K562 (cell line): Measurements from ENCODE around the gene IP6K2. TPM values are rescaled to one million over a fixed set of nuclear protein-coding genes. Genes with fewer than 3 reads are reported as not detected.

Source experiments
- ATF1 ChIP-seq, 2 experiments: fragments of 450-650 bp in 1 of 2; IDR thresholded peaks; 2 replicates each; pipeline ENCODE4 v1.6.1; 2016; ENCODE audit warnings: missing compliant biosample characterization in 1 of 2, missing genetic modification characterization in 1 of 2
- CBX2 ChIP-seq: fragments of 200-600 bp; sonication (generic); IDR thresholded peaks from one replicate; pipeline ENCODE4 v1.6.1; 2012; ENCODE audit warnings: mild to moderate bottlenecking, low read length, inconsistent platforms; ENCODE audit not compliant: insufficient read depth, poor library complexity, severe bottlenecking
- EP400 ChIP-seq: fragments of 450-650 bp; IDR thresholded peaks from 2 replicates; pipeline ENCODE4 v1.6.1; 2017; ENCODE audit warnings: antibody characterized with exemption, mild to moderate bottlenecking, moderate library complexity
- FOXJ3 ChIP-seq: sonication (generic); formaldehyde crosslinking; IDR thresholded peaks from 2 replicates; pipeline ENCODE4 v1.4.0; 2020; ENCODE audit warnings: mild to moderate bottlenecking, missing genetic modification reagents
- GTF2A2 ChIP-seq: IDR thresholded peaks from 2 replicates; pipeline ENCODE4 v1.6.1; 2016; ENCODE audit warnings: mild to moderate bottlenecking, missing genetic modification characterization, missing compliant biosample characterization
- HES1 ChIP-seq: fragments of 450-650 bp; IDR thresholded peaks from 2 replicates; pipeline ENCODE4 v1.6.1; 2016; ENCODE audit warnings: low read depth, mild to moderate bottlenecking, moderate library complexity
- NCOA2 ChIP-seq, 2 experiments: fragments of 450-650 bp; IDR thresholded peaks; 2 replicates each; pipeline ENCODE4 v1.6.1; 2018; ENCODE audit warnings: mild to moderate bottlenecking in 2 of 2, moderate library complexity in 1 of 2; ENCODE audit not compliant: partially characterized antibody in 2 of 2
- NFRKB ChIP-seq: fragments of 450-650 bp; IDR thresholded peaks from 2 replicates; pipeline ENCODE4 v1.6.1; 2016; ENCODE audit warnings: low read depth
- NR2F6 ChIP-seq: fragments of 450-650 bp; formaldehyde crosslinking; IDR thresholded peaks from 2 replicates; pipeline ENCODE4 v1.4.0; 2020; ENCODE audit warnings: mild to moderate bottlenecking
- SIN3A ChIP-seq, 2 experiments: fragments of 150-350 bp in 1 of 2; IDR thresholded peaks; 2 replicates each; pipeline ENCODE4 v1.6.1; 2011 to 2016; ENCODE audit warnings: borderline replicate concordance in 2 of 2, low read depth in 2 of 2, low read length in 2 of 2, mild to moderate bottlenecking in 2 of 2, moderate library complexity in 2 of 2; ENCODE audit not compliant: control insufficient read depth in 1 of 2
- SMAD4 ChIP-seq: fragments of 250-450 bp; sonication (Bioruptor Pico); conservative IDR thresholded peaks from 2 replicates; pipeline ENCODE4 v1.8.0; 2021; ENCODE audit warnings: inconsistent platforms, mild to moderate bottlenecking, moderate library complexity
- SNIP1 ChIP-seq: fragments of 450-650 bp; IDR thresholded peaks from 2 replicates; pipeline ENCODE4 v1.7.1; 2017; ENCODE audit warnings: low read depth, mild to moderate bottlenecking
- TRIM28 ChIP-seq: fragments of 450-650 bp; IDR thresholded peaks from 2 replicates; pipeline ENCODE4 v1.6.1; 2017
- ZBED1 ChIP-seq: IDR thresholded peaks from 2 replicates; pipeline ENCODE4 v1.6.1; 2014
- ZNF146 ChIP-seq: IDR thresholded peaks from one replicate; pipeline ENCODE4 v1.6.1; 2018; ENCODE audit warnings: missing compliant biosample characterization; ENCODE audit not compliant: unreplicated experiment
- ZNF324 ChIP-seq: fragments of 250-450 bp; sonication (Bioruptor Pico); IDR thresholded peaks from 2 replicates; pipeline ENCODE4 v1.4.0; 2020; ENCODE audit warnings: mild to moderate bottlenecking
- ZNF354B ChIP-seq: fragments of 250-450 bp; sonication (Bioruptor Pico); IDR thresholded peaks from 2 replicates; pipeline ENCODE4 v1.4.0; 2020
- ZNF57 ChIP-seq: fragments of 450-650 bp; formaldehyde crosslinking; IDR thresholded peaks from 2 replicates; pipeline ENCODE4 v1.4.0; 2020; ENCODE audit warnings: mild to moderate bottlenecking, moderate library complexity
- ZNF586 ChIP-seq: fragments of 450-650 bp; formaldehyde crosslinking; conservative IDR thresholded peaks from 2 replicates; pipeline ENCODE4 v1.4.0; 2020; ENCODE audit warnings: mild to moderate bottlenecking, moderate library complexity
- polyA plus RNA-seq, 8 experiments: library from polyadenylated mRNA; depleted of rRNA in 4 of 8; stranded (reverse) in 5 of 8; unstranded in 3 of 8; fragments of >200 nt; fragmentation: Nextera tagmentation in 2 of 8; fragmentation: Illumina TruSeq in 1 of 8; extraction: Ambion mirVana in 2 of 8; extraction: Trizol in 1 of 8; gene quantifications; 2 replicates each; pipeline versions ENCODE4 v1.2.1 to v1.2.3, GENCODE V29; 2011 to 2014; ENCODE audit warnings: inconsistent platforms in 1 of 8, missing spikeins in 1 of 8
- total RNA-seq, 7 experiments: library from RNA; depleted of rRNA in 6 of 7; stranded (reverse); fragments of >200 nt in 6 of 7; fragmentation: Illumina TruSeq in 2 of 7; extraction: Trizol in 2 of 7; gene quantifications; 2 replicates each; pipeline versions ENCODE4 v1.2.1 to v1.2.3, GENCODE V29; 2011 to 2021; ENCODE audit warnings: low replicate concordance in 1 of 7
- TF ChIP-seq, protein P1 (sequence below): fragments of 450-650 bp; formaldehyde crosslinking; IDR thresholded peaks from 2 replicates; pipeline ENCODE4 v1.4.0; 2020; ENCODE audit warnings: mild to moderate bottlenecking, mixed read lengths
- TF ChIP-seq, protein P2 (sequence below): fragments of 250-450 bp; sonication (Bioruptor Pico); IDR thresholded peaks from 2 replicates; pipeline ENCODE4 v1.4.0; 2020; ENCODE audit warnings: mild to moderate bottlenecking, moderate library complexity
- TF ChIP-seq, protein P3 (sequence below): fragments of 250-450 bp; sonication (Bioruptor Pico); IDR thresholded peaks from 2 replicates; pipeline ENCODE4 v1.4.0; 2020; ENCODE audit warnings: borderline replicate concordance

The IP6K2 gene
- total and polyA plus RNA-seq, 9 of the 15 experiments (the other 6 are each of a cell fraction or from before 2014, with no cell fraction given) = 19.6 to 78.1 (median 48.0) TPM

- TF ChIP-seq ZBED1 (no peak), FOXJ3 (CRISPR knock-in tag) (no peak), SIN3A (IDR thresholded peaks at IDR 0.05; ENCODE audit: borderline replicate concordance in 2 of 2, control insufficient read depth in 1 of 2, low read depth in 2 of 2, low read length in 2 of 2) (no peak), GTF2A2 (tag) (no peak), ZNF146 (CRISPR knock-in tag) (no peak), NR2F6 (CRISPR knock-in tag) (no peak), CBX2 (no peak), ZNF586 (CRISPR knock-in tag) (no peak), HES1 (peak; percentile 95), ZNF354B (CRISPR knock-in tag) (no peak), ATF1 (CRISPR knock-in tag; IDR thresholded peaks at IDR 0.05) (no peak), ATF1 (tag; IDR thresholded peaks at IDR 0.05) (peak; percentile 94), SNIP1 (peak; percentile 41; the same call in 1 of the 2 replicates), ZNF57 (CRISPR knock-in tag) (no peak), ZNF324 (CRISPR knock-in tag) (no peak), NFRKB (no peak), SMAD4 (CRISPR knock-in tag) (no peak), NCOA2 (IDR thresholded peaks at IDR 0.05; ENCODE audit: partially characterized antibody in 2 of 2) (no peak), TRIM28 (no peak), EP400 (peak; percentile 91)
- TF ChIP-seq, protein P1, sequence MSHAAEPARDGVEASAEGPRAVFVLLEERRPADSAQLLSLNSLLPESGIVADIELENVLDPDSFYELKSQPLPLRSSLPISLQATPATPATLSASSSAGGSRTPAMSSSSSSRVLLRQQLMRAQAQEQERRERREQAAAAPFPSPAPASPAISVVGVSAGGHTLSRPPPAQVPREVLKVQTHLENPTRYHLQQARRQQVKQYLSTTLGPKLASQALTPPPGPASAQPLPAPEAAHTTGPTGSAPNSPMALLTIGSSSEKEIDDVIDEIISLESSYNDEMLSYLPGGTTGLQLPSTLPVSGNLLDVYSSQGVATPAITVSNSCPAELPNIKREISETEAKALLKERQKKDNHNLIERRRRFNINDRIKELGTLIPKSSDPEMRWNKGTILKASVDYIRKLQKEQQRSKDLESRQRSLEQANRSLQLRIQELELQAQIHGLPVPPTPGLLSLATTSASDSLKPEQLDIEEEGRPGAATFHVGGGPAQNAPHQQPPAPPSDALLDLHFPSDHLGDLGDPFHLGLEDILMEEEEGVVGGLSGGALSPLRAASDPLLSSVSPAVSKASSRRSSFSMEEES = no peak
- TF ChIP-seq, protein P2, sequence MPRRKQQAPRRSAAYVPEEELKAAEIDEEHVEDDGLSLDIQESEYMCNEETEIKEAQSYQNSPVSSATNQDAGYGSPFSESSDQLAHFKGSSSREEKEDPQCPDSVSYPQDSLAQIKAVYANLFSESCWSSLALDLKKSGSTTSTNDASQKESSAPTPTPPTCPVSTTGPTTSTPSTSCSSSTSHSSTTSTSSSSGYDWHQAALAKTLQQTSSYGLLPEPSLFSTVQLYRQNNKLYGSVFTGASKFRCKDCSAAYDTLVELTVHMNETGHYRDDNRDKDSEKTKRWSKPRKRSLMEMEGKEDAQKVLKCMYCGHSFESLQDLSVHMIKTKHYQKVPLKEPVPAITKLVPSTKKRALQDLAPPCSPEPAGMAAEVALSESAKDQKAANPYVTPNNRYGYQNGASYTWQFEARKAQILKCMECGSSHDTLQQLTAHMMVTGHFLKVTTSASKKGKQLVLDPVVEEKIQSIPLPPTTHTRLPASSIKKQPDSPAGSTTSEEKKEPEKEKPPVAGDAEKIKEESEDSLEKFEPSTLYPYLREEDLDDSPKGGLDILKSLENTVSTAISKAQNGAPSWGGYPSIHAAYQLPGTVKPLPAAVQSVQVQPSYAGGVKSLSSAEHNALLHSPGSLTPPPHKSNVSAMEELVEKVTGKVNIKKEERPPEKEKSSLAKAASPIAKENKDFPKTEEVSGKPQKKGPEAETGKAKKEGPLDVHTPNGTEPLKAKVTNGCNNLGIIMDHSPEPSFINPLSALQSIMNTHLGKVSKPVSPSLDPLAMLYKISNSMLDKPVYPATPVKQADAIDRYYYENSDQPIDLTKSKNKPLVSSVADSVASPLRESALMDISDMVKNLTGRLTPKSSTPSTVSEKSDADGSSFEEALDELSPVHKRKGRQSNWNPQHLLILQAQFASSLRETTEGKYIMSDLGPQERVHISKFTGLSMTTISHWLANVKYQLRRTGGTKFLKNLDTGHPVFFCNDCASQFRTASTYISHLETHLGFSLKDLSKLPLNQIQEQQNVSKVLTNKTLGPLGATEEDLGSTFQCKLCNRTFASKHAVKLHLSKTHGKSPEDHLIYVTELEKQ (CRISPR knock-in tag) = no peak
- TF ChIP-seq, protein P3, sequence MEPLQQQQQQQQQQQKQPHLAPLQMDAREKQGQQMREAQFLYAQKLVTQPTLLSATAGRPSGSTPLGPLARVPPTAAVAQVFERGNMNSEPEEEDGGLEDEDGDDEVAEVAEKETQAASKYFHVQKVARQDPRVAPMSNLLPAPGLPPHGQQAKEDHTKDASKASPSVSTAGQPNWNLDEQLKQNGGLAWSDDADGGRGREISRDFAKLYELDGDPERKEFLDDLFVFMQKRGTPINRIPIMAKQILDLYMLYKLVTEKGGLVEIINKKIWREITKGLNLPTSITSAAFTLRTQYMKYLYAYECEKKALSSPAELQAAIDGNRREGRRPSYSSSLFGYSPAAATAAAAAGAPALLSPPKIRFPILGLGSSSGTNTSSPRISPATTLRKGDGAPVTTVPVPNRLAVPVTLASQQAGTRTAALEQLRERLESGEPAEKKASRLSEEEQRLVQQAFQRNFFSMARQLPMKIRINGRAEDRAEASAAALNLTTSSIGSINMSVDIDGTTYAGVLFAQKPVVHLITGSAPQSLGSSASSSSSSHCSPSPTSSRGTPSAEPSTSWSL (CRISPR knock-in tag) = no peak
These were observed 53.3 kb downstream of the IP6K2 start (continued) for GRCh38 chr3:48663489-48664312.
